Mesendoderm (in vitro differentiated cells): ENCODE measurements around the gene INAVA.
"Not testable (repeated sequence)": the region's sequence is repeated elsewhere in the genome, so short reads cannot be mapped to it uniquely, and the experiment has no call there.

Experiments
- DNase-seq: peaks from one replicate; pipeline ENCODE4 v3.0.0; 2013
- H2AK5ac ChIP-seq: 2 replicates; pipeline ENCODE4 v1.6.1; 2013; ENCODE audit warnings: low read length, inconsistent platforms
- H2BK120ac ChIP-seq: 2 replicates; pipeline ENCODE4 v1.6.1; 2013; ENCODE audit warnings: low read depth, mild to moderate bottlenecking, low read length, moderate library complexity, mixed read lengths
- H2BK15ac ChIP-seq: replicated peaks from 2 replicates; pipeline ENCODE4 v1.6.1; 2013; ENCODE audit warnings: low read depth, mild to moderate bottlenecking, moderate library complexity
- H2BK5ac ChIP-seq: 2 replicates; pipeline ENCODE4 v1.6.1; 2013; ENCODE audit warnings: low read length, inconsistent platforms
- H3K18ac ChIP-seq: 2 replicates; pipeline ENCODE4 v1.6.1; 2013; ENCODE audit warnings: mild to moderate bottlenecking, low read length, mixed read lengths
- H3K23ac ChIP-seq: one replicate; pipeline ENCODE4 v1.6.1; 2013; ENCODE audit warnings: low read length
- H3K27ac ChIP-seq: 2 replicates; pipeline ENCODE4 v1.5.1; 2013; ENCODE audit warnings: low read depth, mild to moderate bottlenecking, inconsistent platforms, low read length, moderate library complexity
- H3K27me3 ChIP-seq: 2 replicates; pipeline ENCODE4 v1.6.1; 2013; ENCODE audit warnings: low read length, control low read depth, mild to moderate bottlenecking, inconsistent platforms; ENCODE audit not compliant: insufficient read depth, poor library complexity
- H3K36me3 ChIP-seq: 2 replicates; pipeline ENCODE4 v1.6.1; 2013; ENCODE audit warnings: low read length, inconsistent platforms; ENCODE audit not compliant: control insufficient read depth, insufficient read depth
- H3K4ac ChIP-seq: one replicate; pipeline ENCODE4 v1.6.1; 2013; ENCODE audit warnings: low read depth, mild to moderate bottlenecking, low read length, moderate library complexity
- H3K4me1 ChIP-seq: 2 replicates; pipeline ENCODE4 v1.6.1; 2013; ENCODE audit warnings: low read depth, low read length, inconsistent platforms; ENCODE audit not compliant: control insufficient read depth
- H3K4me2 ChIP-seq: 2 replicates; pipeline ENCODE4 v1.6.1; 2013; ENCODE audit warnings: low read length
- H3K4me3 ChIP-seq: 2 replicates; pipeline ENCODE4 v1.5.1; 2013; ENCODE audit warnings: mild to moderate bottlenecking, low read length
- H3K56ac ChIP-seq: one replicate; pipeline ENCODE4 v1.6.1; 2013; ENCODE audit warnings: low read length
- H3K79me1 ChIP-seq: 2 replicates; pipeline ENCODE4 v1.6.1; 2013; ENCODE audit warnings: low read length, inconsistent platforms
- H3K79me2 ChIP-seq: 2 replicates; pipeline ENCODE4 v1.6.1; 2013; ENCODE audit warnings: mild to moderate bottlenecking, low read length; ENCODE audit not compliant: control insufficient read depth, insufficient read depth
- H3K9ac ChIP-seq: 2 replicates; pipeline ENCODE4 v1.6.1; 2013; ENCODE audit warnings: low read length, inconsistent platforms
- H4K5ac ChIP-seq: one replicate; pipeline ENCODE4 v1.6.1; 2013; ENCODE audit warnings: low read length
- H4K8ac ChIP-seq: one replicate; pipeline ENCODE4 v1.6.1; 2013; ENCODE audit warnings: low read depth, mild to moderate bottlenecking, control low read depth, low read length, moderate library complexity
- WGBS: extraction: QIAGEN DNeasy Blood & Tissue Kit; methylation state at CpG from one replicate; pipeline ENCODE4 v1.1.7; 2013; ENCODE audit warnings: low lambda C conversion rate, missing lambda C conversion rate; ENCODE audit not compliant: insufficient coverage; ENCODE audit errors: extremely low coverage; 5-methylcytosine and 5-hydroxymethylcytosine counted together

The INAVA gene

DNA sequence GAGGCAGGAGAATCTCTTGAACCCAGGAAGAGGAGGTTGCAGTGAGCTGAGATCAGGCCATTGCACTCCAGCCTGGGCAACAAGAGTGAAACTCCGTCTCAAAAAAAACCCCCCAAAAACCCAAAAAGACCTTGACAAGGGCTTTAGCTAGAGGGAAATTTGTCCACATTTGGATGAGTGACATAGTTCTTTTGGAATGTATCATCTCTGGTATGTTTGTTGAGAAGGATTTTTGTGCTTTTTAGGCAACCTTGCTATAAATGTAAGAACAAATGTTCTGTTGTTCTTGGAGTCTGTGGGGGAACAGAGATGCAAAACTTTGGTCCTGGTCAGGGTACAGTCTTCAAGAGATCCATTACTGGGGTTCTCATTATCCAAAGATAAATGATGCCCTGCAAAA, 28.9 kb downstream of the INAVA start:
- Histone ChIP-seq H2BK120ac (no peak overlapping the region), H3K4me2 (no peak overlapping the region), H3K36me3 (no peaks in the 10 kb centered on the region), H3K4ac (no peak overlapping the region), H3K27me3 (no peaks in the 10 kb centered on the region), H3K23ac (no peak overlapping the region), H3K9ac (no peak overlapping the region), H3K27ac (no peak overlapping the region), H3K4me3 (no peak overlapping the region), H3K56ac (no peak overlapping the region), H2BK15ac (no peak overlapping the region), H3K18ac (no peak overlapping the region), H3K79me1 (no peaks in the 10 kb centered on the region), H3K79me2 (no peaks in the 10 kb centered on the region), H4K8ac (no peak overlapping the region), H2BK5ac (no peak overlapping the region), H4K5ac (no peak overlapping the region), H2AK5ac (no peak overlapping the region), H3K4me1 (no peaks in the 10 kb centered on the region)
- no peak for DNase-seq
- WGBS, result no CpG with 5 or more reads among the region's 1 CpG

DNA sequence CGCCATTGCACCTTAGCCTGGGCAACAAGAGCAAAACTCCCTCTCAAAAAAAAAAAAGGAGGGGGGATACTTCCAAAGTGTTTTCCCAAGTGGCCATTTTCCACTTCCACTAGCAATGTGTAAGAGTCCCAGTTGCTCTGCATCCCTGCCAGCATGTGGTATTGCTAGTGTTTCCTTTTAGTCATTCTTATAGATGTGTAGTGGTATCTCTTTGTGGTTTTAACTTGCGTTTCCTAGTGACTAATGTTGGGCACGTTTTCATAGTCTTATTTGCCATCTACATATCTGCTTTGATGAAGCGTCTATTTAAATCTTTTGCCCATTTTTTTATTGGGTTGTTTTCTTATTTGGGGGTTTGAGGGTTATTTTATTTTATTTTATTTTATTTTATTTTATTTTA, 31.1 kb downstream of the INAVA start:
- no peak overlapping the region for H2BK15ac ChIP-seq
- no peak overlapping the region for H3K9ac ChIP-seq
- DNase-seq, result no peak
- H3K4ac ChIP-seq, result no peak overlapping the region
- no peak overlapping the region for H2BK5ac ChIP-seq
- H3K23ac ChIP-seq, result no peak overlapping the region
- H4K5ac ChIP-seq, result no peak overlapping the region
- H2BK120ac ChIP-seq, result no peak overlapping the region
- H4K8ac ChIP-seq, result no peak overlapping the region
- H3K36me3 ChIP-seq, result no peaks in the 10 kb centered on the region
- H3K27me3 ChIP-seq, result no peaks in the 10 kb centered on the region
- no peak overlapping the region for H3K4me2 ChIP-seq
- H3K4me1 ChIP-seq, result no peaks in the 10 kb centered on the region
- no peak overlapping the region for H3K18ac ChIP-seq
- no CpG with 5 or more reads among the region's 4 CpGs for WGBS
- H2AK5ac ChIP-seq, result no peak overlapping the region
- no peak overlapping the region for H3K27ac ChIP-seq
- no peak overlapping the region for H3K4me3 ChIP-seq
- H3K79me1 ChIP-seq, result no peaks in the 10 kb centered on the region
- H3K79me2 ChIP-seq, result no peaks in the 10 kb centered on the region
- H3K56ac ChIP-seq, result no peak overlapping the region

DNA sequence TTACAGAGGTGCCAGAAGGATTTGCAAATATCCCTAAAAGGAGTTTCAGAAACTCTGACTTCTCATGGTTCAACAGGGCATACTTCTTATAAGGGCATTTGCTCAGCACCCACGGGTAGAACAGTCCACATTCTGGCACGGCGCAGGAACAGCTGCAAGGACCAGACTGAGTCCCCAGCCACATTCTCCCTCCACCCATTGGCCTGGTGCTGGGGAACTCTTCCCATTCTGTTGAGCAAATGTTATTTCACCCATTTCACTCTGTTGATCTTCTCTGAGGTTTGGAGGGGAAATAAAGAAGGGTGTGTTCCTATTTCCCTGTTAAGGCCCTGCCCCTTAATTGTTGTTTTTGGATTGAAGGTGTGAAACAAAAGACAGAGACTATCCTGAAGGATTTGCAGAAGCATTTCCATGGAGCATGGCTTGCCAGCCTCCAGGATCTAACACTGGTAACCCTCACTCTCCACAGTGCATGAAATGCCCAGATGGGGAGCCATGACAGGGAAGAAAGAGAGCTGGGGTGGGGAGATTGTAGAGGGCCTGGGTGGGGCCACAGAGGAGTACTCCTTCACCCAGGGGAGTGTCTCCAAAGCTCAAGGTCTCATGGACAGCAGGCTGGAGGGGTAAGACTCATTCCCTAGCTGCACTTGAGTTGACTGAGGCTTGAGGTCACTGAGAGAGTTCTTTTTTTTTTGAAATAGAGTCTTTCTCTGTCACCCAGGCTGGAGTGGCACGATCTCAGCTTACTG, 35.0 kb downstream of the INAVA start:
- no peak overlapping the region for H2BK15ac ChIP-seq
- no peak overlapping the region for H3K4ac ChIP-seq
- no peaks in the 10 kb centered on the region for H3K27me3 ChIP-seq
- H4K8ac ChIP-seq, result no peak overlapping the region
- H3K4me3 ChIP-seq, result no peak overlapping the region
- H3K23ac ChIP-seq, result no peak overlapping the region
- H3K56ac ChIP-seq, result no peak overlapping the region
- no peak overlapping the region for H2AK5ac ChIP-seq
- H2BK5ac ChIP-seq, result no peak overlapping the region
- whole genome bisulfite sequencing, result no CpG with 5 or more reads among the region's 4 CpGs
- no peak overlapping the region for H3K27ac ChIP-seq
- H3K79me2 ChIP-seq, result no peaks in the 10 kb centered on the region
- no peak overlapping the region for H2BK120ac ChIP-seq
- no peaks in the 10 kb centered on the region for H3K79me1 ChIP-seq
- DNase-seq, result no peak
- no peak overlapping the region for H3K9ac ChIP-seq
- H3K4me1 ChIP-seq, result no peaks in the 10 kb centered on the region
- no peak overlapping the region for H3K18ac ChIP-seq
- H4K5ac ChIP-seq, result no peak overlapping the region
- no peak overlapping the region for H3K4me2 ChIP-seq
- H3K36me3 ChIP-seq, result no peaks in the 10 kb centered on the region

DNA sequence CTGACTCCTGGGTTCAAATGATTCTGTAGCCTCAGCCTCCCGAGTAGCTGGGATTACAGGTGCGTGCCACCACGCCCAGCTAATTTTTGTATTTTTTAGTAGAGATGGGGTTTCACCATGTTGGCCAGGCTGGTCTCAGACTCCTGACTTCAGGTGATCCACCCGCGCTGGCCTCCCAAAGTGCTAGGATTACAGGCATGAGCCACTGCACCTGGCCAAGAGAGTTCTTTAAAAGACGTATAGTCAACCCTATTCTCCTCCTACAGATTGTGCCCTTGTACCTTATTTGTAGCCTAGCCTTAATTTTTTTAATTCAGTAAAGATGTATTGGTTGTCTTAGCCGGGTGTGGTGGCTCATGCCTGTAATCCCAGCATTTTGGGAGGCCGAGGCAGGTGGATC, 35.6 kb downstream of the INAVA start:
- H3K79me2 ChIP-seq, H3K36me3 ChIP-seq, H3K9ac ChIP-seq, H4K8ac ChIP-seq, H3K27me3 ChIP-seq, H3K79me1 ChIP-seq, H2BK5ac ChIP-seq, H3K18ac ChIP-seq, DNase-seq, H3K27ac ChIP-seq, H4K5ac ChIP-seq, H3K4me2 ChIP-seq, H3K23ac ChIP-seq, H3K56ac ChIP-seq, H3K4me1 ChIP-seq, H2BK120ac ChIP-seq, H3K4me3 ChIP-seq, H2AK5ac ChIP-seq, H2BK15ac ChIP-seq, H3K4ac ChIP-seq: not testable (repeated sequence)
- WGBS, result no CpG with 5 or more reads among the region's 8 CpGs

DNA sequence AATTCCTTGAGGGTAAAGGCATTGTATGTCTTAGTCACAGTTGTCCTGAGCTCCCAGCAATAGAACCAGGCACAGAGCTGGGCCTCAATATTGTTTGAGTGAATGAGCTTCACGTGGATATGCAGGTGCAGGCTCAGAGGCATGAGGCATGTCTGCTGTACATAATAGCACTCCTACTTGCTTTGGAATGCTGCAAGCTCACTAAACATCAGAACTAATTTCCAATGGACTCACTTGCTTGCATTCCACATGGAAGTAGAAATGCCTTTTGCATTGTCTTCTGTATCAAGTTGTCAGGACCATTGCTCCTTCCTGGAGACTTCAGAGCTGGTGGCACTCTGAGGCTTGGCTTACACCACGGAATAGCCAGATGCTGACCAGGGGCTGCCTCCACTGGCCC, 37.1 kb downstream of the INAVA start:
- Histone ChIP-seq H3K56ac (no peak overlapping the region), H3K27ac (no peak overlapping the region), H3K79me1 (no peaks in the 10 kb centered on the region), H2AK5ac (no peak overlapping the region), H3K23ac (no peak overlapping the region), H2BK5ac (no peak overlapping the region), H3K4ac (no peak overlapping the region), H3K4me3 (no peak overlapping the region), H4K8ac (no peak overlapping the region), H4K5ac (no peak overlapping the region), H3K79me2 (no peaks in the 10 kb centered on the region), H3K36me3 (no peaks in the 10 kb centered on the region), H3K9ac (no peak overlapping the region), H3K4me2 (no peak overlapping the region), H3K18ac (no peak overlapping the region), H2BK120ac (no peak overlapping the region), H3K27me3 (no peaks in the 10 kb centered on the region), H2BK15ac (no peak overlapping the region), H3K4me1 (no peaks in the 10 kb centered on the region)
- WGBS, result no CpG with 5 or more reads among the region's 2 CpGs
- DNase-seq, result no peak

DNA sequence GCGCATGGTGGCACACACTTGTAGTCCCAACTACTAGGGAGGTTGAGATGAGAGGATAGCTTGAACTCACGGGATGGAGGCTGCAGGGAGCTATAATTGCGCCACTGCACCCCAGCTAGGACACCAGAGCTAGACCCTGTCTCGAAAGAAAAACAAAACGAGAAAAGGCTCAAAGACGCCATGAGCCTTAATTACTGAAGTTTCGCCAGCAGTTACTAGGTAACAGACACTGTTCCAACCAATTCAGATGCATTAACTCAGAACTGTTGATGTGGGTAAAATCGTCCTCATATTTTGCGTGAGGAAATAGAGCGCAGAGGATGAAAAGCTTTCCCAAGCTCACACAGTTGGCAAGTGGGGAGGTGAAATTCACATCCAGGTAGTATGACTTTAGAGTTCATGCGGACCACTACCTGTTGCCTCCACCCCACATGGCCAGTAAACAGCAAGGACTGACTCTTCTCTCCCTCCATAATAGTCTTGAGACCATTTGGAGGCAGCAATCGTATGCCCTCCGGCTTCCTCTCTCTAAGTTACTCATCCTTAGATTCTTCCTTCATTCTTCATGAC, 40.1 kb downstream of the INAVA start:
- H2BK120ac ChIP-seq, result no peak overlapping the region
- H4K5ac ChIP-seq, result no peak overlapping the region
- DNase-seq, result no peak
- H3K4me1 ChIP-seq, result no peaks in the 10 kb centered on the region
- no peak overlapping the region for H2AK5ac ChIP-seq
- H3K36me3 ChIP-seq, result no peaks in the 10 kb centered on the region
- WGBS, result no CpG with 5 or more reads among the region's 13 CpGs
- no peak overlapping the region for H3K27ac ChIP-seq
- H3K79me1 ChIP-seq, result no peaks in the 10 kb centered on the region
- no peak overlapping the region for H3K4ac ChIP-seq
- H3K9ac ChIP-seq, result no peak overlapping the region
- no peak overlapping the region for H2BK5ac ChIP-seq
- H3K79me2 ChIP-seq, result no peaks in the 10 kb centered on the region
- no peak overlapping the region for H4K8ac ChIP-seq
- no peak overlapping the region for H3K4me2 ChIP-seq
- no peak overlapping the region for H3K56ac ChIP-seq
- H3K4me3 ChIP-seq, result no peak overlapping the region
- H3K23ac ChIP-seq, result no peak overlapping the region
- no peak overlapping the region for H3K18ac ChIP-seq
- H3K27me3 ChIP-seq, result no peaks in the 10 kb centered on the region
- no peak overlapping the region for H2BK15ac ChIP-seq
